NOMO-1 (cell line): ENCODE results near the gene COG1.

Source experiments
- DNase-seq, 2 experiments: peaks; one replicate each; lab custom pipeline; 2025; ENCODE audit not compliant: unreplicated experiment in 2 of 2; lab: John Stamatoyannopoulos, UW

Gene COG1

DNA sequence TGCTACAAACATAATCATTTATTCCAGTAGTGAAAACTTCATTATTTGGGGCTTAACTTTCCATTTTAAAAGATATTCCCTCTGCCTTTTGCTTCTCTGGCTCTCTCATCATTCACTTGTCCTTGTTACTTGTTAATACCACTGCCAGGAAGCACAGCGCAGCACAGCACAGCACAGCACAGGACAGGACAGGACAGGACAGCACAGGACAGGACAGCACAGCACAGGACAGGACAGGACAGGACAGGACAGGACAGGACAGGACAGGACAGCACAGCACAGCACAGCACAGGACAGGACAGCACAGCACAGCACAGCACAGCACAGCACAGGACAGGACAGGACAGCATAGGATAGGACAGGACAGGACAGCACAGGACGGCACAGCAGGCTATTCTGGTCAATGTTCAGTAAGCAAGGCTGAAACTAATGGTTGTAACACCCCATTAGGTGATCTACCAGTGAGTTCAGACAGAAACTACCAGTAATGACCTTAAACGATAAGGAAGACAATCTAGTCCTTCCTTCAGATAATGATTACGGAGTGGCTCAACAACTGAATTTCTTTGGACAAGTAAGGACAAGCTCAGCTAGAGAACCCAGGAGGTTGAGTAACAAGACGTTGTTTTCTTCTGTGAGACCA, 31.9 kb downstream of the COG1 start:
- DNase-seq: no peak

DNA sequence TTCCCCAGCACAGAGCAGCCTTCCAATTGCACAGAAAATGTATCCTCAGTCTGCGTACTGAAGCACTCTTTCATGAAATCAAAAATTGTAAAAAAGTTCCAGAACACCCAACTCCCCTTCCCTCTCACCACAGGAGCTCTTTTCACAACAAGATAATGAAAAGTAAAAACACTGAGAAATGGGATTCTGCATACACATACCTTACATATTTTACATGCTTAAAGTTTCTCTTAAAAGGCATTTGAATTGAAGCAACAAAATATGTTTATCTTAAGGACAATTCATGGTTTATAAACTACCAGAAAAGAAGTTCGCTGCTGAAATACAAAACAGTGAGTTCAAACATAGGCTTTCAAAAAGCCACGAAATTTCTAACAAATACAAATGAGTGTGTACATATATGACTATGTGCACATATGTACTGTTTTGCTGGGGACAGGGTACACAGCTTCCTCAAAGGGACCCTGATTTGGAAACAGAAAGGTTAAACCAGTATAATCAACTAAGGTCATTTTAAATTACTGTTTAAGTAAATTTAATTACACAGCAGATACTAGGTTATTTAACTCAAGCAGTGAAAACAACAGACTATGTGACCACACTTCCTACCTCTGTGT, 33.8 kb downstream of the COG1 start:
- no peak for DNase-seq

DNA sequence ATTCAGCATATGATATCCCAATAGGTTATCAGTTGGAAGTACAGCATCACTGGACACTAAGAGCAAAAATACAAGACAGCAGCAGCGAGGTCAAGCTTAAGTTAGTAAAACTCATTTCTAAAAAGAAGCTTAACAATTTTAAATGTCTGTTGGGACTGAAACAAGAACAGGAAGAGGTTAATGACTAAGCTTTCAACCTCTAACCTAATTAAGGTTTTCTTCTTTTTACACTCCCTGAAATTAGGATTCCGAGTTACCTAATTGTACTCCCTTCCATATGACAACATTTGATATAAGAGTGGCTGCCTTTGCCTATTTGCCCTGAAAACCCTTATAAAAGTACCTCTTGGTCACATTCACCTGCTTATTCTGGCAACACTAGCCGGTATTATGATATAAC, 34.5 kb downstream of the COG1 start:
- peak; percentile 19 to 63 for DNase-seq

DNA sequence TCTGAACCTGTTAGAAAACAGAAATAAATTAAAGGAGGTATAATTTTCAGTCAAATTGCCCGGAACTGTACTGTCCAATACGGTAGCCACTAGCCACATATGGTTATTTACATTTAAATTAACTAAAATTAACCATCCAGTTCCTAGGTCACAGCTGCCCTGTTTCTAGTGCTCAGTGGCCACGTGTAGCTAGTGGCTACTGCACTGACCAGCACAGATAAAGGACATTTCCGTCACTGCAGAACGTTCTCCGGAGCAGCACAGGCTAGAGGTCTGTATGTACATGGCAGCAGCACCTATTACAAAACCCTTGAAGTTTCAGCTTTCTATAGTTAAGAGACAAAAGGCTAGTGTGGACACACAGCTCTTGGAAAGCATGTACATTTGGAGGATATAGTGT, 35.1 kb downstream of the COG1 start:
- no peak for DNase-seq

DNA sequence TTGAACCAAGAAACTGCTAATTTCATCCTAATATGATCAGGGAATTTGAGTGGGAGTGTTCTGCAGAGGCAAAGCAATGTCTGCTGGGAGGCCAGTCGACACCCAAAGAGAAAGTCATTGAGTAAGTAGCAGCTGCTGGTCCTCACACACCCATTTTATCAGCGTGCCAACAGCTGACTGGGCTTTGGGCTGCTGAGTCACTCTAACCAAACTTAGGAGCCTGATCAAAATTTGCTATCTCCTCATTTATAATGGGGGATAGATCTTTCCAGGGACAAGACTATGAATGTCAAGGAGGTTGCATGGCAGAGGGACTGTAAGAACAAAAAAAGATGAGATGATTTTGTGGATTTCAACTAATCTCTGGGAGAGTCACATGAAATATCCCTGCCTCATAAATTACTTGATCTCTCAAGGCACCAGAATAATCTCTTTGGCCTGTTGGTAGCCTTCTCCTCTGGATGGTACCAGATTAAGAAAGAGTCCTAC, 35.9 kb downstream of the COG1 start:
- peak; percentile 17 to 53 for DNase-seq

DNA sequence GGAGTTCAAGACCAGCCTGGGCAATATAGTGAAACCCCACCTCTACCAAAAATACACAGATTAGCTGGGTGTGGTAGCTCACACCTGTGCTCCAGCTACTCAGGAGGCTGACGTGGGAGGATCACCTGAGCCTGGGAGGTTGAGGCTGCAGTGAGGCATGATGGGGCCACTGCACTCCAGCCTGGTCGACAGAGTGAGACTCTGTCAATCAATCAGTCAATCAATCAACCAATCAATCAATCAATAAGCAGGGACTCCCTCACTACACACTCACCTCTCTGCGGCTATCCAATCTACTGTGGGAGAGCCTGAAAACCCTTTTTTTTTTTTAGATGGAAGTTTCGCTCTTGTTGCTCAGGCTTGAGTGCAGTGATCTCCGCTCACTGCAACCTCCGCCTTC, 37.2 kb downstream of the COG1 start:
- DNase-seq: no peak

DNA sequence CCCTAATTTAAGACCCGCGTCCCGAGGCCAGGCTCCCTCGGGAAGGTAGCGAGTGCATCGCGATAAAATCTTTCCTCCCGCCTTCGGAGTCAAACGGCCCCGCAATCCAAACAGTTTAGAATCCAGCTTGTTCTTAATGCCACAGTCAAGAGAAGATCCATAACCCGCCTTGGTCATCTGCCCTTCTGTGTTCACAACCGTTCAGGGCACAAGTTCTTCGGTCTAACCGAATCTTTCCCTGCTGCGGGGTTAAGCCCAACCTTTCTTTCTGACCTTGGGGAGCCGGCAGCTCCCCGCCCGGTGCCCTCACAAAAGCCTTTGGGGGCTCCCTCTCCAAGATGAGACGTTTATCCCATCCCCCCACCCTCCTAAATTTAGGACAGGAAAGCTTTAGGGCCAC, 38.5 kb downstream of the COG1 start:
- no peak for DNase-seq

DNA sequence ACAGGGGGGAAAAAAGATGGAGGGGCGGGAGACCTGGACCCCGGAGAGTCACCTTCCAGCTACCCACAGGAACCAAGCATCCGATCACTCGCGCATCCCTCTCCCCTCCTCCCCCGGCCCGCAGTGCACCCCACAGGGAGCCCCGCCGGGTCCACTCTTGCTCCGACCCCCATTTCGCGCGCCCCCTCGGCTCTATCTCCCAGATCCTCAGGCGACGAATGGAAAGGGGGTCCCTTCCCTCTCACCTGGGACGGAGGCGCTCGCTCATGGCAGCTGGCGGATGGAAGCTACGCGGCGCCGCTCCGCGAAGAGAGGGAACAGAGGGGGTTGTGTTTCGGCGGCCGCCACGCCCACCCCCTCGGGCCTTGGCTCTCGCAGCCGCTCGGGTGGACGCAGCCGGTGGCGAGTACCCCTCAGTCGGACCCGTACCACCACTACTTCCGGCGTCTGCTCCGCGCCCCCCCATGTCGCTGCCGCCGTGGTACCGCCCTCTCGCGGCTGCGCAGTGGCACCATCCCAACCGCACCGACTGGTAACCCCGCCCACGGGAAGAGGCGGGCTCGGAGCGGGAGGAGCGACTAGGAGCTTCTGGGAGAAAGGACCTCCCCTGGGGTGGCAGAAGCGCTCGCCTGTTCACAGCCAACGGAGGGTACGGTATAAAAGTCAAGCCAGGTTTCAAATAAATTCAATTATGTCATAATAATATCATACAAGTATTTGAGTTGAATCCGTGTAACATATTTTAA, 39.2 kb downstream of the COG1 start:
- peak; percentile 87 to 90 for DNase-seq

DNA sequence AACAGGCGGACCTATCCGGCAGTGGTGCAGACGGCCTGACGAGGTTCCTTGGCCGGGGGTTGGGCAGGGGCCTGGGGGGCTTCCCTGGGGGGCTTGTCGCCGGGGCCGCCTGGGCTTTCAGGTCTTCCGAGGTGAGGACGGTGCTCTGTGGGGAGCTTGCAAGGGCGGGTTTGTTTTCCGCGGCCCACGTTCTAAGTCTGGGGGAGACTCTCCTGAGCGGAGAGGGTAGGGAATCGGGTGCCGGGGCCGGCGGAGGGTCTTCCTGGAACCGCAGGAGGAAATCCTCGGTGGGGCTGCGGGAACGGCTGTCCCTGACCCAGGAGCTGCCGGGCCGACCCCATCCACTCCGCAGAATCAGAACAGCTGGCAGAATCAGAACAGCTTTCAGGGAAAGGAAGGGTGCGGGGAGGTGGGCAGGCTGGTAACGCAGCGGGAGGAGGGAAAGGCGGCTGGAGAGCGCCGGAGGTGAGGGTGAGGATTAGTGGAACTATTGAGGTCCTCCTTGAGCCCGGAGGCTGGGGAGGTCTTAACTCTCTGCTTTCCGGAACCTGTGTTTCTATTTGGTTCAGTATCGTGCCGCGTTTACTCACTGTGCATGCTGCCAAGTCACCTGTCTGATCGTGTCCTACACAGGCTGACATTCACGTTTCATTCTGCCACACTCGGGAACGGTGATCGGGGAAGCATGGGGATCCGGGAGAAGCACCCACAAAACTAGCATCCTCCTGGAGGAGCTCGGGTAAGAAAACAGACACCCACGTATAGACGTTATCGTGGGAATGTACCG, 39.9 kb downstream of the COG1 start:
- DNase-seq: peak; percentile 20 to 27

DNA sequence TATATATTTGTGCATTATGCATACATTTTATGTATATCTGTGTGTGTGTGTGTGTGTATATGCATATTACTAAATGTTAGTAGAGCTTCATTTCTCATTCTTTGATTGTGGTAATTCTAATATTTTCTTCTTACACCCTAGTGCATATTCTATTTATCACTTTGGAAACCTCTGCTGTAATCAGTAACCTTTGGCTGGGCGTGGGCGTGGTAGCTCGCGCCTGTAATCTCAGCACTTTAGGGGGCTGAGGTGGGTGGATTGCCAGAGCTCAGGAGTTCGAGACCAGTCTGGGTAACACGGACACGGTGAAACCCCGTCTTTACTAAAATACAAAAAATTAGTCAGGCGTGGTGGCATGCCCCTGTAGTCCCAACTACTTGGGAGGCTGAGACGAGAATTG, 41.9 kb downstream of the COG1 start:
- DNase-seq: no peak

DNA sequence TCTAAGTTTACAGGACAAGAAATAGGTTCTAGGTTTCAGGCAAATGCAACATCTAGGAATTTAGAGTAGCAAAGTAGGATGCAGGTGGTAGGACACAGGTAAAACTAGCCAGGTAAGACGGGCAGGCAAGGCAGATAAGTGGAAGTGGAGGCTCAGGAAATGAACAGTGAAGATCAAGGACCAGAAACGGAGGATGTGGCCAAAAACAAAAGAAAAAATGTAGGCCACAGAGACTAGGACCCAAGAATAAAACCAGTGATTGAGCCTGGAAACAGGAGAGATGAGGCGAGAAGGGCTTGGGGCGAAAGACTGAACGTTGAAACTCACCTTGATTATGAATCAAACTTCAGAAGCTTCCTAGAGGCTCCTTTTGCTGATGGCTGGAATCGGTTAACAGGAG, 44.9 kb downstream of the COG1 start:
- no peak for DNase-seq

DNA sequence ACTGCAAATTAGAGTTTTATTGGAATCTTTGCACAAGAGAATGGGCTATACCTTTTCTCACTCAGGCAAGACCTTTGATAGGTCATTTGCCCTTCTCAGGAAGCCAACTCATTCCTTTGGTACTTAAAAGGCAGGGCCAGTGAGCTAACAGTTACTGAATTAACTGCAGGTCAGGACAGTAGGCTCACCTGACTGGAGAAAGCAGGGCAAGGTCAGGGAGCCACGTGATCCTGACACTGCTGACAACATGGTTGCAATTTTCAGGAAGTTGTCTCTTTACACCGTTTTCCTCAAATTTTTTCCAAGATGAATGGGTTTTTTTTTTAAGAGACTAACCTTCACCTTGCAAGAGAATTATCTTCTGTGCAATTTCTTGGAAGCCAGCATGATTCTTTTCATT, 47.7 kb downstream of the COG1 start:
- DNase-seq: no peak

DNA sequence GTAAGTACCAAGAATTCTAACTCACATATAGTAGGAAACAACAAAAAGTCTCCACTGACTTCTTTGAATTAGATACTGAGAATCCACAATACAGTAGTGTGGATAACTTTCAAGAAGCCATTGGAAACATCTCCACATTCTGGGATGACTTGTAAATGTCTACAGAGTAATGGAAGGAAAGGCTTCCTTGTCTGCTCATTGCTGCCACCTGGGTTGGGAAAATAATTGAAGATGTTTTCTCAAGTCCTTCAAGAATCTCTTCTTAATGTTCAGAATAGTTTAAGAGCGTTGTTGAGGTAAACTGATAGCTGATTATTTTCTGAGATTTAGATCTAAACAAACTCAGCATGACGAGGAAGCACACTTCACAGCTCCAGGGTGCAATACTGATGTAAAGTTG, 54.9 kb downstream of the COG1 start:
- no peak for DNase-seq

DNA sequence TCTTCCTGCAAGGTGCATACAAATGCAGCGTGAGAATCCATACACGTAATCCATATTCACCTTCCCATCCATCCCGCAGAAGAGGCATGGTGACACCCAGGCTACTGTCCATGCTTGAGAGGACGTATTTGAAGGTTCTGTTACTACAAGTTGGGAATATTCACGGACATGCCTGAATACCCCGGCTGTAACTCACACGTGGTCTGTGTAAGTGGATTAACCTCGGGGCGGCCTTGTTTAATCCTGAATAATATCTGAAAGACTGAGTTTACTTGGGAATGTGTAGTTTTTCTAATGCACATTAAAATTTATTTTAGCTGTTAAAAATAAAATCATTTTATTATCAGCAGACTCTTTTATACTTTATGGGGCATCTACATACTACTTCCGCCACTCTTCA, 55.7 kb downstream of the COG1 start:
- no peak for DNase-seq

DNA sequence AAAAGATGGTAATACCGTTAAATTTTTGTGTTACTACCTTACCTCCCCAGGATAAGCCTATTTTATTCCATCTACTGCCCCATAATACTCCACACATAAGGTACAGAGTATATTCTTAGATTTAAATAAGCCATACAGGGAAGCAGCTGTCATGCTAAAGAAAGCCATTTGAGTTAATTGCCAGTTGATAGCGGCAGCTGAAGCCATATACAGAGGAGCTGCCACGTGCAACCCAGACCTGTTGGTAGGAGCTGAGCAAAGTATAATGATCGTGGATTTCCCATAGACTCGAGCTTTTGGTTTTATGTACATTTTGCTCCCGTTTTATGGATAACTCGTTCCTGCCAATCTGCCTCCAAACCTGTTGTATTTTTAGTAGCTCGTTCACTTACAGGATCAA, 56.8 kb downstream of the COG1 start:
- no peak for DNase-seq

DNA sequence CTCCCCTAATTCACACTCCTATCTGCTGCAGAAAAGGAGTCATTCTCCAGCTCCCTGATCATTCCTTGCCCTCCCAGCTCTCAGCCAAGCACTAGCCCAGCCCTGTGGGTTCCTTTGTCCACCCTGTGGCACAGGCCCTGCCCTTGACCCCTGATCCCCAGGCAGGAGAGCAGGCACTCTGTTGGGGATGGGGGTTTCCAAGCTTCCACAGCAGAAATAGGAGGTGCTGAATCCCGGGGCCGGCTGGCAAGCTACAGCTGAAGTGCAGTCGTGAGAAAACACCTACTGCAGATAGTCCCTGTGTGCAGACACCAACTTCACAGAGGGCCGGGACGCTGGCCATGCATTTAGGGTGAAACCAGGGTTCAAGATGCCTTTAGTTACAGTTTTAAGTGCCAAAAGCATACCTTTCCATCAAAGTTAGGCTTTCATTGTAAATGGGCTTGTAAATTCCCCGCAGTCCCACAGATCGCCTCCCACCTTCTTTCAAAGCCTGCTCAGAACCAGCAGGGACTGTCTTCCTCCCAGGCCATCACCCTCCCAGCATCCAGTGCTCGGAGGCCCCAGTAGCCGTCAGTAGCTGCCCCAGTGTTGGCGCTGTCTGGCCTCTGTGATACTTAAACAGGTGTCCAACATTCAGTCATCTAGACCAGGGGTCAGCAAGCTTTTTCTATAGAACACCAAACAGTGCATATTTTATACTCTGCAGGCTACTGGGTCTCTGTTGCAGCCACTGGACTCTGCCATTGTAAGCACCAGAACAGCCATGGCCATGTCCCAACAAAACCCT, 58.2 kb downstream of the COG1 start:
- DNase-seq: no peak

DNA sequence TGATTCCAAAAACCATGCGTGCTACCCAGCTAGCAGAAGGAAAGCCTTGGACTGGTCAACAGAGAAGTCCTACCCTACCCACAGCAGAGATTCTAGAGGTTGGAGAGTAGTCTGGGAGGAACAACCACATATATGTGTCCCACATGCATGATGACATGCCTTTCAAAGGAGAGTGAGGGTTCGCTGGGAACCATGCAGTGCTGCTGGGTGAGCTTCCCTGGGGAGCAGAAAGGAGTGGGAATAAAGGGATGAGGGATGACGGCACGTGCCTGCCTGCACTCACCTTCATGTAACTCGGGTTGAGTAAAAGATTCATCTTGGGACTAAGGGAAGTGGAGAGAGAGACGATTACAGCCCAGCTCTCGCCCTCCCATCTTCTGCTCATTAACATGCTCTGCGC, 59.0 kb downstream of the COG1 start:
- no peak for DNase-seq

DNA sequence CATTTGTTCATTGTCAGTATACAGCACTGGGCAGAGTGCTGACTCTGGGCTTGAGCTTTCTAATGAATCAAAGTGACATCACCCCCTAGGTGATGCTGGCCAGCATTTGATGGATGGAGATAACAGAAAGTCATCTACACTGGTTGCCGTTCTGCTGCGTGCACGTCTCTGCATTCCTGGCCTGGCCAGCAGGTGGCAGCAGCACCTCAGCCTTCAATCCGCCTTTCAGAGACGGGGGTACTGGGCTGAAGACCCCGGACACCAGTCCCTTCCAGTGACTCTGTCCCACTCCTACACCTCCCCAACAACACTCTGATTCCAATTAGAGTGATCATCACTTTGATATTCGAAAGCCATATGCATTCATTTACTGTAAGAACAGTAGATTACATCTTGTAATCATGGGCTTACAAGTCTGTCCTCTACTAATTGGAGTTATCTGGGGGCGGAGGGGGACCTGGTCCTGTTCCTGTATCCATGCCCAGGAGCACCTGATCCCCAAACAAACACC, 62.9 kb downstream of the COG1 start:
- DNase-seq: peak; percentile 21 to 27

DNA sequence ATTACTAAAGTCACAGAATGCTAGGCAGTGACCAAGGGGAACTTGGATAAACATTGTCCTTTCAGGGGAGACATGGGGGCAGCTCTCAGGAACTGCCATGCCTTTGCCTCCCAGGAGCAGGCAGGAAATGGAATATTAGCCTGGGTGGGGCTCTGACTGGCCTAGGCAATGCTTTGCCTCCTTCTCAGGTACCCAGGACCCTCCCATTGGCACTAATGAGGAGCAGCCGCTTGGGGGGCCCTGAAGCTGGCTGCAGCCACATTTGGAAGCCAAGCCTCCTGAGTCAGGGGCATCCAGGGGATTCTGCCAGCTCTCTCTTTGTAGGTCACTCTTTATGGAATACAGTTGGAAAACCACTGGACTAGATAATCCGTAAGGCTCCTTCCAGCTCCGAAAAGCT, 63.4 kb downstream of the COG1 start:
- DNase-seq: no peak

DNA sequence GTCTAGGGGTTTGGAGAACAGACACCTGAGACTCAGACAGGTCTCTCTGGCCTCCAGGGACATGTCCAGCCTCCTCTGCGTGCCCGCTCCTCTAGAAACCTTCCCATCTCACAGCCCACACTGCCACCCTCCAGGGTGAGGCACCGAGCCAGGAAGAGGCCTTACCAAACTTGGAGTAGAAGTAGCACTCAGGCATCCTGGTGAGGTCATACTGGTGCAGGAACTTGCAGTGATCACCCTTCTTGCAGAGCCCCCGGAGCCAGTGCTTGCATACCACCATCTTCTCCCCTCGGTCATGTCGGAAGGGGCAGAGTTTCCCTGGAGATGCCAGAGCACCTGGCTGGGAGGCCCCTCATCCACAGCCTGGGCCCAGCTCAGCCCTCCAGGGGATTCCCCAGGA, 64.7 kb downstream of the COG1 start:
- DNase-seq: no peak
